Measurements from ENCODE around the gene UMODL1. TPM values are rescaled to one million over a fixed set of nuclear protein-coding genes. Genes with fewer than 3 reads are reported as not detected.

Gene UMODL1
- total and polyA plus RNA-seq, 2 of the 13 experiments (the other 11 are each of a cell fraction or from before 2014, with no cell fraction given), result not detected

- in situ Hi-C loops (cut with HindIII; ENCODE audit: extremely low pct_ligation_motif_present, low pct_unique_long_range_greater_than_20kb), result no loop called here
- H3K36me3 ChIP-seq (replicated peaks in 1 of 2; ENCODE audit: control insufficient read depth in 1 of 2, insufficient read depth in 2 of 2, low read length in 2 of 2), result no peaks in the 10 kb centered on the region
- H3K4me3 ChIP-seq (replicated peaks in 1 of 3; ENCODE audit: insufficient read depth in 1 of 3, low read depth in 2 of 3, low read length in 3 of 3), result no peak overlapping the region
- TF ChIP-seq ZFP41 (CRISPR knock-in tag; IDR thresholded peaks at IDR 0.05; ENCODE audit: borderline replicate concordance), result no peak
- no peak for TF ChIP-seq RFX5 (IDR thresholded peaks at IDR 0.05; ENCODE audit: low read depth, low read length)
- TF ChIP-seq ZNF724P (CRISPR knock-in tag; IDR thresholded peaks at IDR 0.05; ENCODE audit: borderline replicate concordance), result no peak
- no peak for TF ChIP-seq POLR2AphosphoS2 (IDR thresholded peaks at IDR 0.05; ENCODE audit: low read depth, low read length)
- TF ChIP-seq, protein P1, sequence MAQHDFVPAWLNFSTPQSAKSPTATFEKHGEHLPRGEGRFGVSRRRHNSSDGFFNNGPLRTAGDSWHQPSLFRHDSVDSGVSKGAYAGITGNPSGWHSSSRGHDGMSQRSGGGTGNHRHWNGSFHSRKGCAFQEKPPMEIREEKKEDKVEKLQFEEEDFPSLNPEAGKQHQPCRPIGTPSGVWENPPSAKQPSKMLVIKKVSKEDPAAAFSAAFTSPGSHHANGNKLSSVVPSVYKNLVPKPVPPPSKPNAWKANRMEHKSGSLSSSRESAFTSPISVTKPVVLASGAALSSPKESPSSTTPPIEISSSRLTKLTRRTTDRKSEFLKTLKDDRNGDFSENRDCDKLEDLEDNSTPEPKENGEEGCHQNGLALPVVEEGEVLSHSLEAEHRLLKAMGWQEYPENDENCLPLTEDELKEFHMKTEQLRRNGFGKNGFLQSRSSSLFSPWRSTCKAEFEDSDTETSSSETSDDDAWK (CRISPR knock-in tag; IDR thresholded peaks at IDR 0.05), result no peak
- TF ChIP-seq ZNF569 (CRISPR knock-in tag; IDR thresholded peaks at IDR 0.05; ENCODE audit: borderline replicate concordance), result no peak
- no peak for TF ChIP-seq TBL1XR1 (IDR thresholded peaks at IDR 0.05; ENCODE audit: borderline replicate concordance, low read length, partially characterized antibody)
- no peak for TF ChIP-seq ZNF138 (CRISPR knock-in tag; IDR thresholded peaks at IDR 0.05; ENCODE audit: low read depth)
- FAIRE-seq (no peak), DNase-seq (ENCODE audit: low spot score) (no peak), ATAC-seq (peak; percentile 12; the same call in 2 of the 3 replicates)
- CTCF ChIA-PET (ENCODE audit: low intra/inter-chr PET ratio, low total read pairs), result no interaction called here
- 38% methylated on average over 15 of the region's 28 CpGs for WGBS (ENCODE audit: low lambda C conversion rate)
- no peak overlapping the region for H3K27ac ChIP-seq (ENCODE audit: extremely low read length, insufficient read depth, low read length)
- H3K4me2 ChIP-seq (ENCODE audit: low read depth, low read length), result no peak overlapping the region
- no peaks in the 10 kb centered on the region for H4K20me1 ChIP-seq (ENCODE audit: insufficient read depth, low read length)
- no TSS peak for BruUV-seq (replicated peaks)
- no peaks in the 10 kb centered on the region for H3K79me2 ChIP-seq (ENCODE audit: insufficient read depth, low read length)
- no peak overlapping the region for H3K9ac ChIP-seq (ENCODE audit: insufficient read depth, low read depth, low read length)
- H2AFZ ChIP-seq (ENCODE audit: low read length), result no peak overlapping the region
- POLR2A ChIA-PET, result no interaction called here
- H3K4me1 ChIP-seq (ENCODE audit: insufficient read depth, low read length), result peaks cover 22% of the 10 kb centered on the region; the same call in 1 of the 2 replicates
- H3K27me3 ChIP-seq (ENCODE audit: control insufficient read depth in 1 of 2, insufficient read depth in 2 of 2, low read length in 2 of 2), result peaks cover 17 to 74% of the 10 kb centered on the region in 2 experiments; a peak in 4 of 5 replicates
- H3K9me3 ChIP-seq (ENCODE audit: low read length), result no peaks in the 10 kb centered on the region
- intact Hi-C loops (cut with micrococcal nuclease; ENCODE audit: unreplicated experiment), result no loop called here
Measured at GRCh38 chr21:42063571-42064521, 7.3 kb upstream of the UMODL1 start.
